ENCODE measurements around the gene NOX3. TPM values are rescaled to one million over a fixed set of nuclear protein-coding genes. Genes with fewer than 3 reads are reported as not detected.

Gene NOX3
- total RNA-seq, 1 donor from 2014 or later: not detected

DNA sequence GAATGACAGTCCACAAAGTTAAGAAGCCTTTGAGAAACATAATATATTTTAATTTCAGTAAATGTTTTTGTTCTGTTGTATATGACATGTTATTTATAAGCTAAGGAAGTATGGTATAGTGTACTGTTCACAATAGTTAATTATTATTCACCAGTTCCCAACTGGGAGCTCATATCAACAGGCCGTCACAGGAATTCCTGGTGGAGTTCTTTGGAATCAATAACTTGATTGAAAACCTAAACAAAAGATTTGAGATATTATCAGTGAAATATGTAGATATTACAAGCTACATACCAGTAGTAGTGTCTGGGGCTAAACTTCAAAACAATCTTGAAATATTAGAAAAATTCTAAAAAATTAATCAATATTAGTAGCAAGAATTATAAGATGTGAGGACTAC is 60.3 kb downstream of the NOX3 start:
- no peak for DNase-seq
- H3K27ac ChIP-seq (replicated peaks): no peak overlapping the region
- no peak overlapping the region for H3K4me3 ChIP-seq
- H3K9me3 ChIP-seq (replicated peaks): no peaks in the 10 kb centered on the region
- no peaks in the 10 kb centered on the region for H3K4me1 ChIP-seq
- H3K27me3 ChIP-seq (ENCODE audit: low read depth): no peaks in the 10 kb centered on the region
- TF ChIP-seq, protein P1, sequence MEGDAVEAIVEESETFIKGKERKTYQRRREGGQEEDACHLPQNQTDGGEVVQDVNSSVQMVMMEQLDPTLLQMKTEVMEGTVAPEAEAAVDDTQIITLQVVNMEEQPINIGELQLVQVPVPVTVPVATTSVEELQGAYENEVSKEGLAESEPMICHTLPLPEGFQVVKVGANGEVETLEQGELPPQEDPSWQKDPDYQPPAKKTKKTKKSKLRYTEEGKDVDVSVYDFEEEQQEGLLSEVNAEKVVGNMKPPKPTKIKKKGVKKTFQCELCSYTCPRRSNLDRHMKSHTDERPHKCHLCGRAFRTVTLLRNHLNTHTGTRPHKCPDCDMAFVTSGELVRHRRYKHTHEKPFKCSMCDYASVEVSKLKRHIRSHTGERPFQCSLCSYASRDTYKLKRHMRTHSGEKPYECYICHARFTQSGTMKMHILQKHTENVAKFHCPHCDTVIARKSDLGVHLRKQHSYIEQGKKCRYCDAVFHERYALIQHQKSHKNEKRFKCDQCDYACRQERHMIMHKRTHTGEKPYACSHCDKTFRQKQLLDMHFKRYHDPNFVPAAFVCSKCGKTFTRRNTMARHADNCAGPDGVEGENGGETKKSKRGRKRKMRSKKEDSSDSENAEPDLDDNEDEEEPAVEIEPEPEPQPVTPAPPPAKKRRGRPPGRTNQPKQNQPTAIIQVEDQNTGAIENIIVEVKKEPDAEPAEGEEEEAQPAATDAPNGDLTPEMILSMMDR (IDR thresholded peaks at IDR 0.05; ENCODE audit: borderline replicate concordance): no peak
- no peaks in the 10 kb centered on the region for H3K36me3 ChIP-seq
- intact Hi-C loops (cut with micrococcal nuclease): no loop called here

DNA sequence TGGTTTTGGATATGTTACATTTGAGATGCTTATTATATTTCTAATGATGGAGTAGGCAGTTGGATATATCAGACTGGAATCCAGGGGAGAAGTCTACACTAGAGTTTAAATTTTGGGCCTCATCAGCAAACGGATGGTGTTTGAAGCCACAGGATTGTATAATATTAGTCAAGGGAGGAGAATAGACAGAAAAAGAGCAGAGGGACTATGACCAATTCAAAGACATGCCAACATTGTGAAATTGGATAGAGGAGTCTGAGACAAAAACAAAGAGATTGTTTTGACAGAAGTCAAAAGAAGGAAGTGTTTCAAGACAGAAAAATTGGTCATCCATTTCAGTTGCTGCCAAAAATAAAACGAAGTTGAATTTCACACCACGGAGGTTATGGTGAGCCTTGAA is 66.5 kb downstream of the NOX3 start:
- Histone ChIP-seq H3K36me3 (no peaks in the 10 kb centered on the region), H3K9me3 (replicated peaks) (peaks cover 10% of the 10 kb centered on the region), H3K27ac (replicated peaks) (no peak overlapping the region), H3K4me3 (no peak overlapping the region), H3K4me1 (no peaks in the 10 kb centered on the region), H3K27me3 (ENCODE audit: low read depth) (no peaks in the 10 kb centered on the region)
- no peak for DNase-seq
- TF ChIP-seq, protein P1 (IDR thresholded peaks at IDR 0.05; ENCODE audit: borderline replicate concordance): no peak
- intact Hi-C loops (cut with micrococcal nuclease): no loop called here

DNA sequence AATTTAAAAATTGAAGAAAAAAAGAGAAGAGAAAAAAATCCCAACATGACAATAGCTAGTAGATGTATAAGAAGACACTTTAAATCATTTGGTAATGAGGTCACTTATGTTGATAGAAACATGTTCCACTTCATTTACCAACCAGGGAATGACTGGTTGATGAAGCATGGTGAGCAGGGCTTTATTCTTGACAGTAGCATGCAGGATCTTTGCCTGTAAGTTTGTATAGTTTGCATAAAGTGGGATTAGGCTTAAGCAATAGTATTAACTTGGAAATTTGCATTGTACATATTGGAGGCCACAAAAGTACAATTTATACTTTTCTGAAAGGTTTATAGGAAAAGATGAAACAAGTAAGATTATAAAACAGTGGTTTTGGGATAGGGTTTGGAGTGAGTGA is 67.0 kb downstream of the NOX3 start:
- Histone ChIP-seq H3K4me3 (no peak overlapping the region), H3K9me3 (replicated peaks) (peaks cover 10% of the 10 kb centered on the region)

DNA sequence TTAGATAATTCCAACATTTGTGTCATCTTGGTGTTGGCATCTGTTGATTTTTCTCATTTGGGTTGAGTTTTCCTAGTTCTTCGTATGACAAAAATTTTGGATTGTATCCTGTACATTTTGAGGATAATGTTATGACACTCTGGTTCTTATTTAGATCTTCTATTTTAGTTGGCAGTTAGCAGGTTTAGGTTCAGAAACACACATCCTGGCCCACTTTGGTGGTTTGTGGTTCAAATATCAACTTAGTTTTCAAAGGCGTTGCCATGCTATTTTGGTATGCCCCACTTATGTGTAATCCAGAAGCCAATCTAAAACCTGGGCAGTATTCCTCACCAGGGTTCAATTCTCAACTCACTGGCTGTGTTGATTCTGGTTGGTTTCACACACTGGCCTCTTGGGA is 68.2 kb downstream of the NOX3 start:
- TF ChIP-seq, protein P1 (IDR thresholded peaks at IDR 0.05; ENCODE audit: borderline replicate concordance): no peak
- no peaks in the 10 kb centered on the region for H3K27me3 ChIP-seq (ENCODE audit: low read depth)
- H3K27ac ChIP-seq (replicated peaks): no peak overlapping the region
- H3K36me3 ChIP-seq: no peaks in the 10 kb centered on the region
- H3K4me3 ChIP-seq: no peak overlapping the region
- H3K9me3 ChIP-seq (replicated peaks): peaks cover 10% of the 10 kb centered on the region
- DNase-seq: no peak
- H3K4me1 ChIP-seq: no peaks in the 10 kb centered on the region
- intact Hi-C loops (cut with micrococcal nuclease): no loop called here

More for the DNA sequence above, 67.0 kb downstream of the NOX3 start:
- DNase-seq: no peak
- Histone ChIP-seq H3K36me3 (no peaks in the 10 kb centered on the region), H3K4me1 (no peaks in the 10 kb centered on the region), H3K27me3 (ENCODE audit: low read depth) (no peaks in the 10 kb centered on the region), H3K27ac (replicated peaks) (no peak overlapping the region)
- intact Hi-C loops (cut with micrococcal nuclease): no loop called here
- TF ChIP-seq, protein P1 (IDR thresholded peaks at IDR 0.05; ENCODE audit: borderline replicate concordance): no peak

DNA sequence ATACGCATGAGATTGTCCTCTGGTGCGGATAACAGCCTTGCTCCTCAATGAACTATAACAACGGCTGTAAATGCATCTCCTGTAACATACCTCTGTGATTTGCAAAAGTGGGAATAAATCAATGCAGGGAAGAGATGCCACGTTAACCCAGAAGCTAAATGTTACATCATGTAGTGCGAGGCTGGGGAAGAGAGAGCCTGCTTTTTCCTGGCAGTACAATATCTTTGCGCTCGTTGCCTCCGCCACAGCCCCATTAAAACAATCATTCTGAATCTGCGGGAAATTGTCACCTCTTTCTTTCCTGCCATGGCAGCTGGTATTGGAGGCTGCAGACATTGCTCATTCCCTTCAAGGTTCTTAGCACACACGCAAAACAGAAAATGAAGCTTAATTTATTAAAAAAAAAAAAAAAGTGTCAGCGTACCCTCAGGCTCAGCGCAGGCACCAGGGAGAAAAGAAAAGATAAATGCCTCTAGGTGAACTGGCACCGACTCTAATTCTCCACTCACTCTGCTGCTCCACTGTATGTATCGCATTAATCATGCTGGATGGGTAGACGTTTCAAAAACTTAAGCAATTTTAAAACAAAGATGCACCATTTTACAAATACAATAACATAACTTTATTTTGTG is 71.2 kb downstream of the NOX3 start:
- TF ChIP-seq, protein P1 (IDR thresholded peaks at IDR 0.05; ENCODE audit: borderline replicate concordance): no peak
- intact Hi-C loops (cut with micrococcal nuclease): no loop called here
- peaks cover 10% of the 10 kb centered on the region for H3K9me3 ChIP-seq (replicated peaks)
- no peaks in the 10 kb centered on the region for H3K27me3 ChIP-seq (ENCODE audit: low read depth)
- no peaks in the 10 kb centered on the region for H3K36me3 ChIP-seq
- no peak for DNase-seq
- H3K4me1 ChIP-seq: no peaks in the 10 kb centered on the region
- H3K27ac ChIP-seq (replicated peaks): no peak overlapping the region
- H3K4me3 ChIP-seq: no peak overlapping the region

All from left ventricle myocardium inferior (tissue), 1 donor.